Right forelimb (tissue), 1 donor: Measurements from ENCODE around the gene SCRT2.
"Not testable (repeated sequence)": the region's sequence is repeated elsewhere in the genome, so short reads cannot be mapped to it uniquely, and the experiment has no call there.

Experiments used
- DNase-seq: peaks from one replicate; pipeline ENCODE4 v3.0.0-alpha.2; 2018

Gene SCRT2

GRCh38 chr20:699811-700338, 24.3 kb upstream of the SCRT2 start:
- DNase-seq: no peak

GRCh38 chr20:699342-699741, 23.7 kb upstream of the SCRT2 start:
- no peak for DNase-seq

GRCh38 chr20:698276-698675, 22.7 kb upstream of the SCRT2 start:
- DNase-seq: no peak

GRCh38 chr20:697826-698225, 22.2 kb upstream of the SCRT2 start:
- no peak for DNase-seq

DNA sequence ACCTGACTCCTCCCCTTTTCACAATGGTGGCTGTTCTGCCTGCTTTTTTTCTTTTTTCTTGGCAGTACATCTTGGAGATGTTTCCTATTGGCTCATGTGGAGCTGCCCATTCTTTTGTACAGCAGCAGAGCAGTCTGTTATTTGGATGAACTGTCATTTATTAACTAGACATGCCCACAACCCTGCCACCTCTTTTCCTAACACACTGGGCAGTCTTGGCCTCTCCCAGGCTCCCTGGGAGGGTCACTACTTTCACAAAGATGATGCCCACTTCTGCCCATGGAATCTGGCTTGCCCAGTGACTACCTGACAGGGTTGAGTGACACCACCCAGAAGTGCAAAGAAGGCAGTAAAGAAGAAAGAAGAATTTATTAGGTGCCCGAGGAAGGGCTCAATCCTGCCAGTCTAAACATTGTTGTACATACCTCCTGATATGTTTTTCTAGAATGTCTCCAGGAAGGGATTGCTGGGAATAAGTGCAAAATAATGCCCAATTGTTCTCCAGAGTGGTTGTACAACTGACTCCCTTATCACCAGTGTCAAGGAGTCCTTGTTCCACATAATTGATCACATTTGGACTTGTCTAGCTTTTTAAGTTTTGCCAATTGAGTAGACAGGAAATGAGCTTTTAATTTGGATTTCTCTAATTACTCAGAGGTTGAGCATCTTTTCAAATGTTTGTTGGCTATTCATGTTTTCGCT, 19.7 kb upstream of the SCRT2 start:
- no peak for DNase-seq

DNA sequence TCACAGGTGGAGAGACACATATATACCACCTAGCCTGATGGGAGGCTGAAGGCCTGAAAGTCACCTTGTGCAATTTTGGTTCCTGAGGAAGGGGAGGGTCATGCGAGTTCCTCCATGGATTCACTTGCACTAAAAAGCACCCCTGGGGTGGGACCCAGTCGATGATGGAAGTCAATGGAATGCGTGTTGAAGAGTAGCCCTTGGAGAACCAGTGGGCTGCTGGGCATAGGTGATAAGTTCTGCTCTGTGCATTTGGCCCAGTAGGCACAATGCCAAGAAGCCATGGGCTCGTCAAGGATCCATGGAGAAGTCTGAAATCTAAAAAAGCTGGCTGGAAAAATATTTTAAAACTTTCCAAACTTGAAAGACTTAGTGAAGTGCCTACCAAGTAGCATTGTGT, 18.9 kb upstream of the SCRT2 start:
- DNase-seq: no peak

DNA sequence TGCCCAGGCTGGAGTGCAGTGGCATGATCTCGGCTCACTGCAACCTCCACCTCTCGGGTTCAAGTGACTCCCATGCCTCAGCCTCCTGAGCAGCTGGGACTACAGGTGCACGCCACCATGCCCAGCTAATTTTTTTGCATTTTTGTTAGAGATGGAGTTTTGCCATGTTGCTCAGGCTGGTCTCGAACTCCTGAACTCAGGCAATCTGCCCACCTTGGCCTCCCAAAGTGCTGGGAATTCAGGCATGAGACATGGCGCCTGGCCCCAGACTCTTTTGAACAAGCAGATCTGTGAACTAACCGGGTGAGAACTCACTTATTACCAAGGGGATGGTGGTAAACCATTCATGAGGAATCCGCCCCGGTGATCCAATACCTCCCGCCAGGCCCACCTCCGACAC, 18.2 kb upstream of the SCRT2 start:
- DNase-seq: not testable (repeated sequence)

- no peak for DNase-seq
These were observed 16.4 kb upstream of the SCRT2 start for GRCh38 chr20:692044-692443.

- DNase-seq: no peak
These were observed 14.3 kb upstream of the SCRT2 start for GRCh38 chr20:689947-690346.

- no peak for DNase-seq
These were observed 13.7 kb upstream of the SCRT2 start for GRCh38 chr20:689348-689747.

GRCh38 chr20:688809-689212, 13.2 kb upstream of the SCRT2 start:
- no peak for DNase-seq

GRCh38 chr20:687468-688203, 12.0 kb upstream of the SCRT2 start:
- DNase-seq: no peak

DNA sequence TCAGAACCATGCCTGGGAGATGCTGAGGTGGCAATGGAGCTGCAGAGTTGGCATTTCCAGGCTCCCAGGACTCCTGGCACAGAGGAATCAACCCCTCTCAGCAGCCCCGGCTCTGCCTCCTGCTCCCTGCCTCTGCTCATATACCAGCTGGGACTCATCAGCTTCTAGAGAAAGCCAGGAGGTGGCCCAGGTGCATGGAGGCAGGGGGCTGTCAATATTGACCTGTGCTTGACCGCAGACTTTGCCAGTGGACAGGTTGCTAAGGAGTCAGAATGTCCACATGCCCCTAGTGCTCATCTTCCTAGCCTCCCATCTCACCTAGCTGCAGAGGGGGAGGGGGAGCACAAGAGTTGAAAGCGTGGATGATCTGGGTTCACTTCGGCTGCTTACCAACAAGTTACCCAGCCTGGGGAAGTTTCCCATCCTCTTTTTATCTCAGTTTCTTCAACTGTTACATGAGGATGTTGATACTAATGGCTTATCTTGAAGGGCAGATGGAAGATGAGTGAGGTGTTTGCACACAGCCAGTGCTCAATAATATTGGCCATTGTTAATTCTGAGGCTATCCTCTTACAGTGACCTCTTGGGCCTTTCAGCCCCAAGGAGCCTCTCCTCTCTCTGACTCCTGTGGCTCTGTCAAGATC, 9.2 kb upstream of the SCRT2 start:
- no peak for DNase-seq

- no peak for DNase-seq
These were observed 6.5 kb upstream of the SCRT2 start for GRCh38 chr20:682123-682522.

GRCh38 chr20:680638-681187, 5.1 kb upstream of the SCRT2 start:
- DNase-seq: no peak

DNA sequence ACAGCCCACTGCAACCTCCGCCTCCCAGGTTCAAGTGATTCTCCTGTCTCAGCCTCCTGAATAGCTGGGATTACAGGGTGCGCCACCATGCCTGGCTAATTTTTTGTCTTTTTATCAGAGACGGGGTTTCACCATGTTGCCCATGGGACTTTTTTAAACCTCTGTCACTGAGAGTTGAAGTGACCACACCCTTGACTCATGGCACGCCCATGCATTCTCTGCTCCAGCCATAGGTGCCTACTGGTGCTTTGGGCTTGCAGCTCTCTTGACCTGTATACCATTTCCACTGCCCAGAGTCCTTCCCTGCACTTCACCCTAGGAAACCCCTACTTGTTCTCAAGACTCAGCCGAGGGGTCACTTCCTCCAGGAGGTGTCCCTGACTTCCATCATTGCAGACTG, 2.4 kb upstream of the SCRT2 start:
- no peak for DNase-seq

DNA sequence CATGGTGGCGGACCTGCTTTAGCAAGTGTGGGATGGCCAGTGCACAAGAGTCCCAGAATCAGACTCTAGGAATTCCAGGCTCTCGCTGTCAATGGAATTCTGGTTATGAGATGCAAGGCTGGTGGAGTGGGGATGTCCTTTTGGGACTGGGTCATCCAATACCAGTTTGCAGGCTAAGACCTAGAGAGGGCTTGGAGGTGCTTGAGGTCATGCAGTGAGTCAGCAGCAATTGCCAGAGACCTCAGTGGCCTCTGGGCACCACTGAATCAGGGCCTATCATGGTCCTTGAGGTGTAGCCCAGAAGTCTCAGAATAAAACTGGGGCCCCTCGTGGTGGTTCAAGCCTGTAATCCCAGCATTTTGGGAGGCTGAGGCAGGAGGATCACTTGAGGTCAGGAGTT, 1.4 kb upstream of the SCRT2 start:
- no peak for DNase-seq

DNA sequence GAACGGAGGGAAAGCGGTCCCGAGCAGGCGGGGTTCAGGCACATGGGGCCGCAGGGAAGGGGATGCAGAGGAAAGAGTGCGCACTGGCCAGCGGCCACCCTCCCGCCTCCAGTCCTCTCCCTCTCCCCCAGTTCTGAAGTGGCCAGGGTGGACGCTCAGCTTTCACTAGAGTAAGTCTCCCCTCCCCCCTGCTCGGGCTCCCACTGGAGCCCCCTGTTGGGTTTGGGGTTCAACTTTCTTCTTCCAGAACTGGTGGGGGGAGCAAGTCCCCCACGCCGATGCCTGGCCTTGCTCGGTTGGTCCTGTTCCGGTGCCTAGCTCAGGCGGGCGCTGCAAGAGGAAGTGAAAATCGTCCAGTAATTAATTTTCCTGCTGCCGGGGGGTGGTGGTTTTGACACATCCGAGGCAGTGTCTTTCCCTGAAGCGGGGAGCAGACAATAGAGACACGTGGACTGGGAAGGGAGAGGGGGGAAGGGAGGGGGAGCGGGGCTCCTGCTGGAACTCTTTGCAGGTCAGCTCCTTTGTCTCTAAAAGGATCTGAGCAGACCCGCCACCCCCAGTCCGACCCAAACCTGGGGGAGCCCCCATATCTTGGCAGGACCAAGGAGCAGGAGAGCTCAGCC, 824 bp upstream of the SCRT2 start:
- DNase-seq: no peak

GRCh38 chr20:675033-675452, 559 bp downstream of the SCRT2 start:
- DNase-seq: no peak

GRCh38 chr20:673603-674001, 2.0 kb downstream of the SCRT2 start:
- DNase-seq: no peak

GRCh38 chr20:672963-673602, 2.5 kb downstream of the SCRT2 start:
- no peak for DNase-seq

- DNase-seq: no peak
These were observed 4.2 kb downstream of the SCRT2 start for GRCh38 chr20:671252-672030.
